WI38 (cell line): ENCODE data around the gene IL10RB.

Source experiments
- H3K4me3 ChIP-seq: 2 replicates; pipeline ENCODE4 v1.5.1; 2011; ENCODE audit warnings: low read depth, mild to moderate bottlenecking, control low read depth, low read length
- CTCF ChIP-seq: IDR thresholded peaks from 2 replicates; pipeline ENCODE4 v1.5.1; 2012; ENCODE audit warnings: low read depth, mild to moderate bottlenecking, control low read depth, low read length

Gene IL10RB

GRCh38 chr21:33244082-33244778, 21.9 kb upstream of the IL10RB start:
- no peak for TF ChIP-seq CTCF
- H3K4me3 ChIP-seq = no peak overlapping the region

GRCh38 chr21:33244779-33245105, 21.4 kb upstream of the IL10RB start:
- TF ChIP-seq CTCF = no peak
- no peak overlapping the region for H3K4me3 ChIP-seq

GRCh38 chr21:33245289-33245918, 20.8 kb upstream of the IL10RB start:
- TF ChIP-seq CTCF = no peak
- H3K4me3 ChIP-seq = no peak overlapping the region

DNA sequence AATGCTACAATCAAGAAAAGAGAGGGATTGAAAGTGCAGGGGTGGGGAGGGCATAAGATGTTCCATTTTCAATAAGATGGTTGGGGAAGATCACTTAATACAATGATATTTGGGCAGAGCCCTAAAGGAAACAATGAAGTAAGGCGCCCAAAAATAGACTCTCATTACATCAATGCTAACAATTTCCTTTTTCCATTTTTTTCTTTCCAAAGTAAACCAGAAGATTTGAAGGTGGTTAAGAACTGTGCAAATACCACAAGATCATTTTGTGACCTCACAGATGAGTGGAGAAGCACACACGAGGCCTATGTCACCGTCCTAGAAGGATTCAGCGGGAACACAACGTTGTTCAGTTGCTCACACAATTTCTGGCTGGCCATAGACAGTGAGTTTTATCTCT, 19.7 kb upstream of the IL10RB start:
- TF ChIP-seq CTCF = no peak

GRCh38 chr21:33246963-33247362, 19.2 kb upstream of the IL10RB start:
- no peak for TF ChIP-seq CTCF
- no peak overlapping the region for H3K4me3 ChIP-seq

More for the DNA sequence above, 19.7 kb upstream of the IL10RB start:
- H3K4me3 ChIP-seq = no peak overlapping the region

DNA sequence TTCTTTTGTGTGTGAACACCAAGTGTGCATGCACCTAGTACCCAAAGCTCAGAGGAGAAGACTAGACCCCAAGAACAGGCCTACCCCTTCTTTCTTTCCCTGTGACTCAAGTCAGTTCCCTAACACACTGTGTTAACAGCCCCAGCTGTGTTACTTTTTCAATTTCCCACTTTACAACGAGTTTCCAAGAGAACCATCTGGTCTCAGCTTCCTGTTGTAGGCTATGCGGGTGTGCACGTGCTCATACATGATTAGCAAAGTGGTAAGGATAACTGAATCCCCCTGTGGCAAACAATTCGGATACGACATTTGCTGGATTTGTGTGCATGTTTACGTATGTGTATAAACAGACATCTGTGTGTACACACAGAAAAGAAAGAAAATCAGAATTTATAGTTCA, 18.6 kb upstream of the IL10RB start:
- TF ChIP-seq CTCF = no peak
- no peak overlapping the region for H3K4me3 ChIP-seq

DNA sequence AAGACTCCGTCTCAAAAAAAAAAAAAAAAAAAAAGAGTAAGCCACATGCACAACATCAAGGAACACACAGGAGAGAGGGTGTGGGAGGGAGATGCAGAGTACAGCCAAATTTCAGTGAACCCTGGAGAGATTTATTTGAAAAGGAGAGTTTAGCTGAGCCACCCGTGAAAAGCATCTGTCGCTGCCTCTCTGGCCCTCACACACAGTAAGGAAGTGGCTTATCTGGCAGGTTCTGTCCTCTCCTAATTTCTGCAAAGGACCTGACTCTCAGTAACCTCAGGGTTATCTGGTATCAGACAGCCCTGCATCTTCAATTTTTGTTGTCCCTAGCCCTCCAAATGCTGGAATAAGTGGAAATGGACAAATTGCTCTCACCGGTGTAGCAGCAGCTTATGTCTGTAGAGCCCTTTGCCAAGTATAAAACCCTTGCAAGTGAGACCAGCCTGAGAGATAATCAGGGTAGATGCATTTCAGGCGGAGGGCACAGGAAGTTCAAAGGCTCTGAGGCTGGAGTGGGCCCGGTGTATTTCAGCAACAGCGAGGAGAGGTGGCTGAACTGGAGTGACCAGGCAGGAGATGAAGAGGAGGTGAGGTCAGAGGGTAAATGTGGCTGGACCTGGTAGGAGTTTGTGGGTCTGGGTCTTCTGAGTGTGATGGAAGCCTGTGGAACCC, 16.7 kb upstream of the IL10RB start:
- TF ChIP-seq CTCF = no peak

More for the DNA sequence above, 16.7 kb upstream of the IL10RB start:
- no peak overlapping the region for H3K4me3 ChIP-seq
